Uterus (tissue), 4 donors: ENCODE measurements around the gene GNAL. TPM values are rescaled to one million over a fixed set of nuclear protein-coding genes. Genes with fewer than 3 reads are reported as not detected.

Experiments
- DNase-seq, 2 donors: peaks; one replicate each; pipeline ENCODE4 v3.0.0-alpha.2; 2019 to 2020
- H3K27ac ChIP-seq, 2 donors: fragments of 200-600 bp; sonication (generic); 1 replicate in 1 of 2; 2 replicates in 1 of 2; pipeline ENCODE4 v1.5.1; 2016 to 2018
- H3K27me3 ChIP-seq, 2 donors: fragments of 200-600 bp; sonication (generic); one replicate each; pipeline ENCODE4 v1.5.1; 2018 to 2019; ENCODE audit warnings: control low read depth in 1 of 2
- H3K36me3 ChIP-seq, 2 donors: fragments of 200-600 bp; sonication (generic); one replicate each; pipeline ENCODE4 v1.5.1; 2019; ENCODE audit warnings: control low read depth in 1 of 2
- H3K4me1 ChIP-seq, 2 donors: fragments of 200-600 bp; sonication (generic); one replicate each; pipeline ENCODE4 v1.5.1; 2018 to 2019; ENCODE audit warnings: control low read depth in 1 of 2
- H3K4me3 ChIP-seq, 2 donors: fragments of 200-600 bp; sonication (generic); 1 replicate in 1 of 2; 2 replicates in 1 of 2; pipeline ENCODE4 v1.5.1; 2018 to 2019; ENCODE audit warnings: mild to moderate bottlenecking in 1 of 2
- H3K9me3 ChIP-seq, 2 donors: fragments of 200-600 bp; sonication (generic); one replicate each; pipeline ENCODE4 v1.5.1; 2019; ENCODE audit warnings: control low read depth in 1 of 2
- POLR2A ChIP-seq, 2 donors: fragments of 450-650 bp; IDR thresholded peaks; one replicate each; pipeline ENCODE4 v1.6.1; 2016; ENCODE audit warnings: antibody characterized with exemption in 2 of 2, mild to moderate bottlenecking in 1 of 2, moderate library complexity in 1 of 2
- intact Hi-C: fragments of 100-400 bp; cut with DNase I; formaldehyde crosslinking; loops from one replicate; pipeline ENCODE4 v1.15.1; 2023; ENCODE audit warnings: low total_unique reads
- total RNA-seq, 4 donors: library from RNA; depleted of rRNA in 3 of 4; stranded (reverse); fragments of >200 nt in 3 of 4; gene quantifications; one replicate each; pipeline versions ENCODE4 v1.1.0 to v1.2.4, GENCODE V29; 2014 to 2023
- TF ChIP-seq, protein P1 (sequence below), 4 experiments: fragments of 200-600 bp in 2 of 4; fragments of 450-650 bp in 2 of 4; sonication (generic) in 2 of 4; IDR thresholded peaks; one replicate each; pipeline ENCODE4 v1.5.1; 2016 to 2019; ENCODE audit warnings: antibody characterized with exemption in 4 of 4, mild to moderate bottlenecking in 2 of 4, moderate library complexity in 1 of 4
- donor health status: DM: yes; HTN: yes; CAD: no.

Gene GNAL
- total RNA-seq, 4 donors from 2014 or later, result 4.6 to 20.2 (median 13.8) TPM

DNA sequence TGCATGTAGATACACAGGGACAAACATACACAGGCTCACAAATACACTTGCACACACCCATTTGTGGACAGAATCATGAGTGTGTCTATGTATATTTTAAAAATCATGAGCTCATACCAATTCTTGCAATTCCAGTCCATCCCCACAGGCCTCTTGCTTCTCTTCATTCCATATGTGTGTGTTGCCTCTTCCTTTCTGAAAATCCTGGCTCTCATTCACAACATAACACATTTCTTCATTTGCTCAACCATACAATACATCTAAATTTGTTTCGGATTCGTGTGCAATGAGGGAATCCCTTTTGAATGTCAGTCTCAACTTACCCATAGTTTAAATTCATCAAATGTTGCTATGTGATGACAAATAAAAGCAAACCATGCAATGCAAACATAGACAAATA is 51.4 kb downstream of the GNAL start:
- Histone ChIP-seq H3K27ac (no peak overlapping the region), H3K4me3 (no peak overlapping the region), H3K9me3 (no peaks in the 10 kb centered on the region), H3K36me3 (no peaks in the 10 kb centered on the region), H3K27me3 (no peaks in the 10 kb centered on the region), H3K4me1 (no peaks in the 10 kb centered on the region)
- TF ChIP-seq, protein P1, sequence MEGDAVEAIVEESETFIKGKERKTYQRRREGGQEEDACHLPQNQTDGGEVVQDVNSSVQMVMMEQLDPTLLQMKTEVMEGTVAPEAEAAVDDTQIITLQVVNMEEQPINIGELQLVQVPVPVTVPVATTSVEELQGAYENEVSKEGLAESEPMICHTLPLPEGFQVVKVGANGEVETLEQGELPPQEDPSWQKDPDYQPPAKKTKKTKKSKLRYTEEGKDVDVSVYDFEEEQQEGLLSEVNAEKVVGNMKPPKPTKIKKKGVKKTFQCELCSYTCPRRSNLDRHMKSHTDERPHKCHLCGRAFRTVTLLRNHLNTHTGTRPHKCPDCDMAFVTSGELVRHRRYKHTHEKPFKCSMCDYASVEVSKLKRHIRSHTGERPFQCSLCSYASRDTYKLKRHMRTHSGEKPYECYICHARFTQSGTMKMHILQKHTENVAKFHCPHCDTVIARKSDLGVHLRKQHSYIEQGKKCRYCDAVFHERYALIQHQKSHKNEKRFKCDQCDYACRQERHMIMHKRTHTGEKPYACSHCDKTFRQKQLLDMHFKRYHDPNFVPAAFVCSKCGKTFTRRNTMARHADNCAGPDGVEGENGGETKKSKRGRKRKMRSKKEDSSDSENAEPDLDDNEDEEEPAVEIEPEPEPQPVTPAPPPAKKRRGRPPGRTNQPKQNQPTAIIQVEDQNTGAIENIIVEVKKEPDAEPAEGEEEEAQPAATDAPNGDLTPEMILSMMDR (IDR thresholded peaks at IDR 0.05), result no peak
- TF ChIP-seq POLR2A (IDR thresholded peaks at IDR 0.05), result no peak
- no peak for DNase-seq
- intact Hi-C loops, result no loop called here

GRCh38 chr18:11741505-11742145 is 52.6 kb downstream of the GNAL start:
- intact Hi-C loops, result no loop called here
- Histone ChIP-seq H3K4me1 (no peaks in the 10 kb centered on the region), H3K9me3 (no peaks in the 10 kb centered on the region), H3K4me3 (no peak overlapping the region), H3K27me3 (no peaks in the 10 kb centered on the region), H3K36me3 (no peaks in the 10 kb centered on the region), H3K27ac (no peak overlapping the region)
- no peak for DNase-seq
- no peak for TF ChIP-seq POLR2A (IDR thresholded peaks at IDR 0.05)
- TF ChIP-seq, protein P1 (IDR thresholded peaks at IDR 0.05), result peak in 1 of 4 experiments; percentile 10

GRCh38 chr18:11745521-11745920 is 56.5 kb downstream of the GNAL start:
- intact Hi-C loops, result no loop called here
- H3K27me3 ChIP-seq, result no peaks in the 10 kb centered on the region
- no peaks in the 10 kb centered on the region for H3K9me3 ChIP-seq
- no peaks in the 10 kb centered on the region for H3K4me1 ChIP-seq
- H3K36me3 ChIP-seq, result no peaks in the 10 kb centered on the region
- H3K27ac ChIP-seq, result no peak overlapping the region
- DNase-seq, result no peak
- no peak overlapping the region for H3K4me3 ChIP-seq
- no peak for TF ChIP-seq POLR2A (IDR thresholded peaks at IDR 0.05)
- TF ChIP-seq, protein P1 (IDR thresholded peaks at IDR 0.05), result no peak

- Histone ChIP-seq H3K27me3 (no peaks in the 10 kb centered on the region), H3K4me1 (peaks cover 0 to 9% of the 10 kb centered on the region in 2 donors), H3K9me3 (no peaks in the 10 kb centered on the region), H3K36me3 (no peaks in the 10 kb centered on the region), H3K4me3 (no peak overlapping the region), H3K27ac (no peak overlapping the region)
- DNase-seq, result no peak
- intact Hi-C loops, result no loop called here
- TF ChIP-seq, protein P1 (IDR thresholded peaks at IDR 0.05), result no peak
- no peak for TF ChIP-seq POLR2A (IDR thresholded peaks at IDR 0.05)
Observed at GRCh38 chr18:11747286-11747685, 58.2 kb downstream of the GNAL start.

DNA sequence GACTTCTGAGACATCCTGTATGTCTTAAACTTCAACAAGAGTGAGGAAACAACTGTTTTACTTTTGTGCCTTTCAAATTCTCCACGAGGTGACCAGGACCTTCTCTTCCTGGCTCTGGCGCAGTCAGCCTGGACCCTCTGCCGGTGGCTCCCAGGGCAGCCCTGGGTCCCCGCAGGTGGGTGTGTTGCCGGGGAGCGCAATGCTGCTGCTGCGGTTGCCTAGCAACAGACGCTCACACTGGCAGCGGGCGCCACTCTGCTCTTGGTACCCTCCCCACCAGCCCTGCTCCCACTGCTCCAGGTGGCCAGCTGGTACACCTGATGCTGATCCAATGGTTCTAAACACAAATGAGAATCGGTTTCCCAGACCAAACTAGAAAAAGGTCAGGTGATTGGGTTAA is 58.7 kb downstream of the GNAL start:
- intact Hi-C loops, result no loop called here
- H3K36me3 ChIP-seq, result no peaks in the 10 kb centered on the region
- peaks cover 0 to 9% of the 10 kb centered on the region in 2 donors for H3K4me1 ChIP-seq
- no peak overlapping the region for H3K4me3 ChIP-seq
- no peaks in the 10 kb centered on the region for H3K9me3 ChIP-seq
- no peaks in the 10 kb centered on the region for H3K27me3 ChIP-seq
- DNase-seq, result no peak
- no peak for TF ChIP-seq POLR2A (IDR thresholded peaks at IDR 0.05)
- TF ChIP-seq, protein P1 (IDR thresholded peaks at IDR 0.05), result no peak
- no peak overlapping the region for H3K27ac ChIP-seq
